ENCODE measurements around the gene DOCK9.

The DOCK9 gene

DNA sequence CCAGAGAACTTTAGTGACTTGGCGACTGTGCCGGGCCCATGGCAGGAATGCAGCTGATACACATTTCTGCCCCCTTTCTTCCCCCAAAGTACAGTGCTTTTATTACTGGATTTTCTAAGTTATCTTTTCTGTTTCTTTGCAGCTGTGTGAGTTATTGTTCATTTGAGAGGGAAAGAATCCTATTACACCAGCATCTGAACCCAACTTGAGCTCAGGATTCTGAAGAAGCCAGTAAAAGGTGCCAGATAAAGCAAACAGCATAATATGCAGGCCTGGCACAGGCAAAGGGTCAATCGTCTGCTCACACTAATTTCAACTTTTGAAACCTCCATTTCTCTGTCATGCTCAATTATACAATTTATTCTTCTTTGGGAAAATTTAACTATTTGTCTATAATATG, 93.9 kb downstream of the DOCK9 start:
- no peak for DNase-seq

DNA sequence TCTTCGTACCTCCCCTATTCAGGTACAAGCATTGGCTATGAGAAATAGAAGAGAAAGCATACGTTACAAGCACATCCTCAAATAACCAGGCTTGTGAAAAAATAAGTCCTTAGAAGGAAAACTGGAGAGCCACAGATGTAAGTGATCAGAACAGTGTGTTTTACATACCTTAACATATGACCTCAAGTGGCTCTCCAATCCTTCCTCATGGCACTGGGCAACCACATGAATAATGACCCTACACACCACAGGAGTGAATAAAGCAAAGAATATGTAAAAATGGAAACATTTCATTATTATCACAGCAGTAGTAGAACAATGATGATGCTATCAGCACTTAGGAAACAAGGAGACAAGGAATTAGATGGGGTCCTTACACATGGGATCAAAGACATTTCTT, 96.5 kb downstream of the DOCK9 start:
- DNase-seq: no peak

DNA sequence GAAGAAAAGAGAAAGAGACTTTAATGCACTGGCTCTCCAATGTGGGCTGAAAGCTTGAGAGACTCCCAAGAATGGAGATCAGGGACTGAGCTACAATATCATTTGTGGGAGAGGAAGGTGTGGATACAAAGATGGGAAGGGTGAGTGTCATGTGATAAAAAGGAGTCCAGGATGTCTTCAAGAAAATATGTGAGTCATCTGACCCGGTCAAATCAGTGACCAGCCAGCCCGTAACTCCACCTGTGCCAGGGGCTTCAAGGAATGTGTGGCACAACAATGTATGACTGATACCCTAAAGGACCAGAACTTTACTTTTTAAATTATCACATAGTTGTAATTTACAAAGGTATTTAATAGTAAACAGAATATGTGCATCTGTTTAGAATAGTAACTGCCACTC, 97.2 kb downstream of the DOCK9 start:
- no peak for DNase-seq

DNA sequence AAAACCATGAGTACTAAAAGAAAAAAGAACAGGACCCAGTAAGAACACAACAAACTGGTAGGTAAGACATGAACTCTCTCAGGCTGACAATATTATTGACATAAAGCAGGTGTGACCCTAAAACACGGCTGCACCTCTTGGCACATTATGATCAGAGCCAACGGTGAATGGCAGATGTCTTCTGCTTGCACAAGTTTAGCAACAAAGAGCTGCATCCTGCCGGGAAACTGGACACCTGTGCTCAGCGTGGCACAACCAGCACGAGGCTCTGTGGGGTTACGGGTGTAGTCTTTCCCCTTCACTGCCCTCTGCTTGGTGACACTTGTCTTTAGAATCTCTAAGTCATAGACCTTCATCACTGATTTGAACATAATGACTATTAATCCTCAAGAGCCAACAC, 97.9 kb downstream of the DOCK9 start:
- DNase-seq: no peak

DNA sequence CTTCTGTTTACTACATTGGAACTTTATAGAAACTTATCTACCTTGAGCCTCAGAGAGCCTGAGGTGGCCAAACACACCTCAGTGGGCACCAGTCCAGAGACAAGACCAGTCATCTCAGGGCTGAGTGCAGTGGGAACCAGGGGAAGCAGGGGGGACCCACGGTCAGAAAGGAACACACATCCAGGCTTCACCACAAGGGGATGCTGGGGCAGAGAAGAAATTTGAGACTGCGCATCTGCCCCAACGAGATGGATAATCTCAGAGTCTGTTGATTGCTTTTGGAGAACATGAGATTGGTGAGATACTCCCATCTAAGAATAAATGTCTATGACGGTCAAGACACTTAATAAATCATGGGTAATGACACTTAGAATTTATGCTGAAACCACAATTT, 98.7 kb downstream of the DOCK9 start:
- DNase-seq: no peak

DNA sequence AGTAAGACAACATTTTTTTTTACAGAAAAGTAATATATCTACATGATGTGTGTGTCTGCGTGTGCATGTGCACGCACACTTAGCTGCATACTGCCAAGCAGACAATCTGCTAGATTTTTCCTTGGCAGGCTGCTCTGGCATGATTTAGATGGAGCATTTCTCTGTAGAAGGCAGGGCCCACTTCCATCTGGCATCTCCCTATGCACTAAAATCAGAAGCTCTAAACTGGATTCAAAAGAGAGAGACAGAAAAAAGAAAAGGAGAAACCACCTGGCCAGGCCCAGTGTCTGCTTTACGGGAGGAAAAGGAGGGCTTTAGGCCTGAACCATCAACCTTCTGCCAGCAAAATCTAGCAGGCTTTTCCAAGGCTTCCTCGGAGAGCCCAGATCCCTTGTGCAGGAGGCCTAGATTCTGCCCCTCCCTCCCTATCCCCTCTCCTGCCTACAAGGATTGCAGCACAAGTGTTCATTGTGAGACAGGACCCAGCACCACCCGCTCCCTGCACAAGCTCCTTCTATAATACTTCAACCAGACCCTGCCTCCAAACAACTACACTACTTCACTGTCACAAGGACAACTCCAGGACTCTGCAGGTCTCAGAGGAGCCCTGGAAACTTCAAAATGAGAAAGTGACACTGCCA, 99.3 kb downstream of the DOCK9 start:
- no peak for DNase-seq

DNA sequence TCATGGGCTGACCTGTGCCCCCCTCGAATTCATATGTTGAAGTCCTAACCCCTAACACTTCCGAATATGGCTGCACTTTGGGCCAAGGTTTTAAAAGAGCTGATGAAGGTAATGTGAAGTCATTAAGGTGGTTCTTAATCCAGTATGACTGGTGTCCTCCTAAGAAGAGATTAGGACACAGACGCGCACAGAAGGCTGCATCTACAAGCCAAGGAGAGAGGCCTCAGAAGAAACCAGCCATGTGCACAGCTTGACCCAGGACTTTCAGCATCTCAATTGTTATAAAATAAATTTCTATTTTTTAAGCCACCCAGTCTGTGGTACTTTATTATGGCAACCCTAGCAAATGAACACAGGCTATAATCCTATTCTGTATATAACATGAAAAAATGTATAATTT, 99.9 kb downstream of the DOCK9 start:
- no peak for DNase-seq

DNA sequence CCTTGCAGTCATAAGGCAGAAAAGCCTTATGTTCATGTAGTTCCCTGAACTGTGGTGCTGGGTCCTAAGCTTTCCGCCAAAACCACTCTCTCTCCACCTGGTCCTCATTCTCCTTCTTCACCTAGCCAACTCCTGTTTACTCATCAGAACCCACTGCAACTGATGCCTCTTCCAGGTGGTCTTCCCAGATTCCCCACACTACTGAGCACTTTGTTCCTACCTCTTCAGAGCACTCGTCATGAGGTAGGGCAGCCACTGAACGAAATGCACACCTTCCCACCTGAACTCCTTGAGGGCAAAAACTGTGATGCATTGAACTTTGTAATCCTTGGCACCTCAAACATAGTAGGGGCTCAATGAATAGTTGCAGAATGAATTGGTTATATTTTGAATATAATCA, 100.4 kb downstream of the DOCK9 start:
- no peak for DNase-seq

DNA sequence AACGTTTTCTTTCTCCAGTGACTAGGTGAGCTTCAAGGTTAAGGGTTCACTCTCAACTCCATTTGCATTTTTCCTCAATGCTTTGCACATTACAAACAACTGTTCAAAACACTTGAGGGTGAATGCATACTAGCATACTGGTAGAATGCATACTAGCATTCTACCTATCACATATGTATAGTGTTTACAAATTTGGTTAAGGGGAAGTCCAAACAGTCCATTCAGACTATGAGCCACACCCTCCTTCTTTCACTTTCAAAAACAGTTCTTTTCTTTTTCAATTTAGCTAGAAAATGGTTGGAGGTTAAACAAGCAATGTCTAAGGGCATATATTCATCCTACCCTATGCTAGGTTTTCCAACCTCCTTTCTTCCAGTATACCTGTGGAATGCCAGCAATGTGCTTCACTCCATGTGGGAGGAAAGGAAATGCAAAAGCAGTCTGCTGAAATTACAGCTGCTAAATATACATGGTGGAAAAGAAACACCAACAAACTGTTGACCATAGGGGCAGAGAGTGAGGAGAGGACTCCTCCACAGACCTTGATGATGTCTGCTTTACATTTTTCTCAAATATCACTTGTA, 102.6 kb downstream of the DOCK9 start:
- DNase-seq: no peak

DNA sequence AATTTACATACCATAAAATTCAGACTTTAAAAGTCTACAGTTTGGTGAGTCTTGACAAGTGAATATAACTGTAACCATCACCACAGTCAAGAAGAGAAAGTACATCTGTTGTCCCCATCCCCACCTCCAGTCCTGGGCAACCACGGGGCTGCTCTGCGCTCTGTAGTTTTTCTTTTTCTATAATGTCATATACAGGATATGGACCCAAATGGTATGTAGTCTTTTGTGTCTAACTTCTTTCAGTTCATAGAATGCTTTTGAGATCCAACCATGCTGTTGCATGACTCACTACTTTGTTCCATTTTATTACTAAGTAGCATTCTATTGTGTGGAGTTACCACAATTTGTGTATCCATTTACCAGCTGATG, 103.9 kb downstream of the DOCK9 start:
- DNase-seq: no peak

DNA sequence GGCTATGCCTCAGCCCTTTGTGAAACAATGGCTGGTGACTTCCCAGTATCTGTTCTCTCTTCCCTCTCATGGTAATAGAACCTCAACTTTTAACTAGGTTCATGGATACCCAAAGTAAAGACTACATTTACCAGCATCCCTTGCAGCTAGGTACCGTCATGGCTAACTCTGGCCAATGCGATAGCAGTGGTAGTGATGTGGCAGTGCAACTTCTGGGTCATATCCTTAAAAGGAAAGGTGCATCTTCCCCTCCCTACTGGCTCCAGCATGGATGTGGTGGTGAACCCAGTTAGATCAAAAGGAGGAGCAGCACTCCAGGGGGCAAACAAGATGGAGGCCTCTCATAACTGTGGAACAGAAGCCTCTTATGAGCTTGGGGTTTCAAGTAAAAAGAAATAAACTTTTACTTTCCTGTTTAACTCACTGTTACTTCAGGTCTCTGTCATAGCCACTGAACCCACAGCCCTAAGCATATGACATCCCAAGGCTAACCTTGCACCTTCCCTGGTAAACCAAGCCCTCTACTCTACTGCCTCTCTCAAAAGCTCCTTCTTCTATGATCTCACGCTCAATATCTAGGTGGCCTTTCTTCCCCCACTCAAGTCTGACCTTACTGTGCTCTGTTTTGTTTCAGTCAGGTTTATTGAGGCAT, 104.4 kb downstream of the DOCK9 start:
- DNase-seq: no peak

DNA sequence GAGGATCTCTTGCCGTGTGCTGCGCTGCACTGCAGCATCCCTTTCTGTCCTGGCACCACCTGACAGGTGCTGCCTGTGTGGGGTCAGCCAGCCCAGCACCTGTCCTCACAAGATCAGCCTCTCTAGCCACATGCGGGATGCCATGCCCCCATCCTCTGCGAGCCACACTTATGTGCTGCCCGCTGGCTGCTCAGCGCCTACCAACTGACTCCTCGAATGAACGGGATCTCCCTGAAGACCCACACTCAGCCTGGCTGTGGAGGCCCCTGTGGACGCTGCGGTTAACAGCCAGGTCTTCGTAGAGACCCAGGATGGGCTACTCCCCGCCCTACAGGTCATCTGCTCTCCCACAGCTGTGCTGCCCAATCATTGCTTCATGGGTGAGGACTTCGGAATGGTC, 106.1 kb downstream of the DOCK9 start:
- DNase-seq: no peak

DNA sequence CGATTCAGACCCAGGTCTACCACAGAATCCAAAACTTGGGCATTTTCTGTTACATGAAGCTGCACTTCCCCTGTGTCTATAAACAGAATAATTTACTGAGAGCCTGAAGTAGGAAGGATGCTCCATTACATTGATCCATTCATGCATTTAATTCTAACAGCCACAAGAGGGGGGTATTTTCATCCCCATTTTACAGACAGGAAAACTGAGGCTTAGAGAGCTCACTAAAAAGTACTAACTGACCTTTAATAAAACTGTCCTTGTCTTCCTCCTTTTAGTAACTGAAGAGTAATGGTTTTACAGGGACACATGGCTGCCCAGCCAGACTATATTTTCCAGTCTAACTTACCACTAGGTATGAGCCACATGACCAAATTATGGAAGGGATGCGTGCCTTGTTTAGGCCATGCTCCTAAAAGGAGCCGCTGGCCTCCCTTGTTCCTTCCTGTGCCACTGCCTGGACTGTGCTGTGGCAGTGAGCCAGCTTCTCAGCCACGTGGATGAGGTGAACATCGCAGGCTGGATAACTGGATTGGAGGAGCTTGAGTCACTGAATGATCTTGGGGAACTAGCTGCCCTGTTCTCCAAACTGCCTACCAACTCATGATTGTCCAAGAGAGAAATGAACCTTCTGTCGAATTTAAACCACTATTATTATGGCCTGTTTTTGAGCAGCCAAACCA, 108.3 kb downstream of the DOCK9 start:
- DNase-seq: no peak

DNA sequence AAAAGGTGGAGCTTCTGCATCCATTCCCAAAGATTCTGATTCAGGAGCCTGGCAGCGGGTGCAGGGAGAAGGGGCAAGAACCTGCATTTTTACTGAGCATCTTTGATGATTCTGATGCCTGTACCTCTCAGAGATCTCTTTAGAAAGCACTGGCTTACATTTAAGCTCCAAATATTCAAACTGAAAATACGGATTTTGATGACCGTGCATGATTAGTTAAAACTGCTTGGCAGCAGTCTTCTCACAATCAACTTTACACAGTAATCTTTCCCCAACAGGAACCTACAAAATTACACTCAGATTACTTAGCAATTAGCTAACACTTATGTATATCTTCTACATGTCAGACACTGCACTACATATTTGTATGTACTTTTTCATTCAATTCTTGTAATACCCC, 108.9 kb downstream of the DOCK9 start:
- DNase-seq: no peak

DNA sequence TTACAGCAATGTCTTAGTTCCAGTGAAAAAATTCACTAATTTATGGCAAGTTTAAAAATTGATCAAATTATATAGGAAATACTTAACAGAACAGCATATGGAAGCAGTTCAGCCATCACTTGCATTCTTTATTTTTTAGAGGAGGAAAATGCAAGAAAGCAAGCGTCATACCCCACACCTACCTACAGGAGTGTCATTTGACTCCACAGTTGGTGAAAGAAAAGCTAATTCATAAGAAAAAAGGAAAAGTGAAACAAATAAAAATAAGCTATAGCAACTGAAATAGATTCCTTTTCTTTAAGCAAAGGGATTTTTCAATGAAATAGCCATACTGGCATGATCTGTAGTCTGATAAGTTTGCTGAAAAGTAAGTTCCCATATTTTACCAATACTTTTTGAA, 111.0 kb downstream of the DOCK9 start:
- DNase-seq: no peak

DNA sequence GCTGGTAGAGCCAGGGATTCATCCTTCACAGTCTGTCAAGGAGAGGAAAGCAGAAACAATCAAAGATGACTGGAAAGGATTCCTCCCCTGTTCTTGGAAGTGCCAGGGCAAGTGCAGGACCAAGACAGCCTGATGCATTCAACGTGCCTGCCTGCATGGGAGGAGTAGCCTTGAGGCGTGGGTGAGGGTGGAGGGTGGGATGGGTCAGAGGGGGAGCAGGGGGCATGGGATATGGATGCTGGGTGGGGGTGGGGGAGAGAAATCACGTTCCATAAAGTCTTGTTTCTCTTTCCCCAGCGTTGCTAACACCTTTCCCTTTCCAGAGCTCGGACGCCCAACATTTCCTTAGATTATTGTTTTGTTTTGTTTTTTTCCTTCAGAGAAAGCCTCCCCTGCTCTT, 117.4 kb downstream of the DOCK9 start:
- no peak for DNase-seq

DNA sequence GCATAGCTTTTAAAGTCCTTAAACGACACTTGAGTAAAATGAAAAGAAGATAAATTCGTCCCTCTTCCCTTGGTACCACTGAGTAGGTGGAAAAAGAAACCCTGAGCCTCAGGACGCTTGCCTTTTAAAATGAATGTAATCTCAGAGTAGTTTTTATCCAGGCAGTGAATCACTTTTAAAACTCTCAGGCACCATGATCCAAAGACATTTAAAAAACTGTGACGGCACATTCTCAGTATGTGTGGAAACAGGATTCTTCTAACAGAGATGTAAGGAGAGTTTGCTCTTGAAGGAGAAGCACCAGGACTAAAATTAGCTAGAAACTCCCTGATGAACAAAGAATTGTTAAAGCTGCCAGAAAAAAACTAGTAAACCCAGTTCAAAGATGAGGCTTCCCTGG, 119.7 kb downstream of the DOCK9 start:
- no peak for DNase-seq

DNA sequence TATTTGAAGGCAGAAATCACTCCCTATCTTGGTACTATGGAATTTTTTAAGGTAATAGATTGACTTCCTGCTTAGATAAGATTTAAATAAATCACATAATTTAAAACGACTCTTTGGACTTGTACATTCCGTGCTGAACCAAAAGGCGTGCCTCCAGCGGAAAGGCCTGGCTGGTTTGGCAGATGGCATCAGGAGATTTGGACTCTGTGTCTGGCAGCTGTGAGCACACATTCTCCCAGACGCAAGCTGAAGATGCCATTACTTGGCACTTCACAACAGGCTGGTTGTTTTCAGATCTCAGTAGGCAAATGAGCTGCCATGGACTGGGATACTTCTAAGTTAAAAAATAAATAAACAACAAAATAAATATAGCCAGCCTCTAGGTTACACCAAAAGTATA, 120.9 kb downstream of the DOCK9 start:
- no peak for DNase-seq

DNA sequence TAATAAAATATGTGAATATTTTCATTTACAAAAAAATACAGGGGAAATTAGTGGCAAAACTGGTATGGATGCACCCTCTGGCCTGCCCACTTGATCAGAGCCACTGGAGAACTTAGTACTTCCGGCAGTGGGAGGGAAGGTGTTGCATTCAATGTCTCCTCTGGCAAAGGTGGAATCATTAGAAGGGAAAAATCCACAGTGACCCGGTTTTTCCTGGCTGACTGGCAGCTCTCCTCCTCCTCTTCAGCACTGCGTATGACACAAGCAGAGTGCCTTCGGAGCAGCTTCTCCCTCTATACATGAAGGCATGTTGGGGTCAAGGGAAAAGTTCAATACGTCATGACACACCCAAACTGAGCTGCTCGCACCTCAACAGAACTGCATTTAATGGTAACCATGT, 123.4 kb downstream of the DOCK9 start:
- DNase-seq: no peak

DNA sequence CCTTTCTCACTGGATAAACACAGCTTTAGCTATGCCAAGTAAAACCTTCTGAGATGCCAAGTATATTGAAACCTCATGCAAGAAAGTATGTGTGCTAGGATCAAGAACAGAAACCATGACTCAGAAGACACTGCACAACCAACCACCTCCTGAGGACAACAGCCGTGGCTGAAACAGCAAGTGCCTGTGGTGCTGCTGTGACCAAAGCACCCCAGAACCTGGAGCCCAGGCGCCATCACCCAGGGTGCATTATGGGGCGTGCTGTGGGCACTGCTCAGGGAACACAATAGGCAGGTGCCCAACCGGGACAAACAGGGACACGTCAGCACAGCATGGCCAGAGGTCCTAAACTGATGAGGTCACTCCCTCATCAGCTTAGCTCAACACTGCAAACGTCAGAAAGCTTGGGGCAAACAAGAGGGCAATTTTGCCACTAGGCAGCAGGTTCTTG, 124.1 kb downstream of the DOCK9 start:
- no peak for DNase-seq

DNA sequence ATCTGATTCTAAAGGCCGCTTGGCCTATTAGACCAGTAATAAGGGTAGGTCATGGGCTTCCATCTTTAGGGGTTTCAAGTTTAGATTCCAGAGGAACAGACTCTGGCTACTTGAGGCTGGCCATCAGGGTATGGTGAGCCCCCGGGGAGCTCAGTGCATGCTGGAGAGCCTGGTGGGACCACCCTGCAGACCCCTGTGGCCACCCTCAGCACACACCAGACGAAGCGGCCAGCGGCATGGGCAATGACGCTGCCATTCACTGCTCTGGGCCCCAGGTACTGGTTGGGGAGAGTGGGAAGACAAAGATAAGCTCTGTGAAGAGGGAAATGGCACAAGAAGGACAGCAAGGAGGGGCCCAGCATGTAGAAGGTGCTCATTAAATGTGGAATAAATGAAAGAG, 126.6 kb downstream of the DOCK9 start:
- no peak for DNase-seq

DNA sequence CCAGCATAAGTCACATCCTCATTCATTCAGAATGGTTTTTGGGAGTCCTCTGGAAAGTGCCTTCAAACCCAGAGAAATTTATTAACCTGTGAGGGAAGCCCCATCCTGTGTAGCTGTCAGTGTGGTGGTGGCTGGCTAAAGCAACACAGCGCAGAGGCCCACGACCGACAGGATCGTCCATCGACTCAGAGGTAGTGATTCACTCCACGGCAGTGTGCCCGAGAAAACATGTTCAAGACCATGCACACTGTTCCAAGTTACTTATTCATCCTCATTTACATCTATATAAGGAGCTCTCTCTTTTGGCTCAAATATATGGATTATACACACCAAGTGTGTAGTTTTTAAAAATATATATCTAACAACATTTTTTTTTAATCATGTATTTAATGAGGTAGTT, 129.1 kb downstream of the DOCK9 start:
- no peak for DNase-seq

DNA sequence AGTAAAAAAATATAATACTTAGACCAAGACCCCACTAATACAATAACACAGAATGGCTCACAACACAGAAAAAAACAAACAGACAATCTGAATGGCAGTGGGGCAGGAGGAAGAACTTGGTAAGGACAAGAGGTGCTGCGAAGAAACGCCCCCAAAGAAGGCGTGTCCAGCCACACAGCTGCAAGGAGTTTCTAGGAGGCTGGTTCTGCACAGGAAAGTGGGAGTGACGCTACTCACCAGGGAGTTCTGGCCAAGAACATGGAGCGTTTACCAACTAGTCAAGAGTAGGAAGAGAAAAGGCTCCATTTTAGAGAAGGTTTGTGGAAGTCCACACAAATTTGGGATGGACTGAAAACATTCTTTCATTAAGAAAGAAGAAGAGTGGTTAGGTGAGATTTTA, 130.1 kb downstream of the DOCK9 start:
- DNase-seq: no peak

DNA sequence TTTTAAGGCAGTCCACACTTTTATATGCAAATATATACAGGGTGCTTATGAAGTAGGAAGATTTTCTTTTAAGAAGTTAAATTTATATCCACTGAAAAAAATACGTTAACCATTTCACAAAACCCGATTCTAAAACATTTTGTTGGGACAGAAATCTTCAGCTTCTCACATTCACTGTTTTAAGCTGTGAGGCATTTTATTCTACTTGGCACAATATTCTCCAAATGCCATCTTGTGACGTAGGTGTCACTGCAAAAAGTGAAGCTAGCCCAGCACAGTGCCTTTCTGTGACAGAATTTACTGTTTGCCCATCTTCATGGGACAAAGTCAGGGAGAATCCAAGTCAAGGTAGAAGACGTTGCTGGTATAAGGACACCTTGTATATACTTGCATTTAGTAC, 130.9 kb downstream of the DOCK9 start:
- DNase-seq: no peak
